Measurements from ENCODE around the gene CFAP43.
A peak's percentile ranks its signal among the peaks of the same experiment; 100 is the strongest.

The CFAP43 gene

DNA sequence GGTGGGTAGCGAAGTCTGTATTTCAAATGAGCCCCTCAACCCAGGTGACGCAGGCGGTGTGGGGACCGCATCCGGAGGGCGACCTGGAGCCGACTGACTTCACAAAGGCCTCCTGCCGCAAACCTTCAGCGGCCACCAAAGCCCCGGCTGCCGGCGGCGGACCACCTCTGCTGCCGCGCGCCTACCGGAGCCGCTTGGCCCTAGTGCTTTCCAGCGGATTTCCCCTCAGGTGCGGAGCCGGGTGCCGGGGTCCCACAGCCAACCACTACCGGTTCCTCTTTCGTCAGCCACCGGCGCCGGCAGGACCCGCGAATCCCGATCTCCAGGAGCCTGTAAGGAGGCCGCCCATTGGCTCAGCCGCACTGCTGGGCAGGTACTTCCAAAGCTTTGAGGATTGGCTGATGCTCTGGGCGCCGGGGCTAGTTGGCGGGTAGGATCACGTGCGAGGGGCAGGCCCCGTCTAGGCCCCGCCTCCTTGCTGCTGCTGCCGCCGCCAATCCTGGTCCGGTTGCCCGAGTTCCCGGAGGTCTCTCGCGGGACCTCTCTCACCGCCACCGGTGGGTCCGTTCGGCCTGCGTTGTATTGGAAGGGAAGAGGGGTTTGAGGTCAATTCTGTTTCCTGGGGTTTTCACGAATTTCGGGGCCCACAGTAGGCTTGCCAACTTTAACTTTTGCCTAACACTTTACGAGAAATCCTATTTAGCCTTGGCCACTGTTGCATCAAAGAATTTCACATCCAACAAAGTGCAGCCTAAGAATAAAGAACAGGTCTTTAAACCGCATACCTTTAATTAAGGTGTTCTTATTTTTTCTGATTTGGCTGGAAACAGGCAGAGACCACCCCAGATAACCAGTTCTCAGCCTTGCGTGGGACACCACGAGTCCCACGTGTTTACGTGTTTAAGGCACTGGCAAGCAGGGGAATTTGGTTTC, 36.8 kb upstream of the CFAP43 start, which contains the start of gene GSTO2:
TSS of gene GSTO2 (plus strand) at position 472 of the 933 bp plus-strand sequence. CDS start 5,732 bp downstream, outside the sequence.
- Histone ChIP-seq H3K9me3 (no peaks in the 10 kb centered on the region), H4K20me1 (peaks cover 18% of the 10 kb centered on the region), H3K27me3 (peaks cover 4% of the 10 kb centered on the region; the same call in 1 of the 2 replicates), H3K27ac (peak within 1 kb of the TSS; percentile 85), H3K9ac (peak within 1 kb of the TSS; percentile 85), H3K4me1 (peaks cover 20% of the 10 kb centered on the region), H3K4me3 (peak within 1 kb of the TSS; percentile 83), H3K36me3 (peaks cover 44% of the 10 kb centered on the region), H3K4me2 (peak within 1 kb of the TSS; percentile 86)
- no peak for TF ChIP-seq Cebpa-rat (IDR thresholded peaks at IDR 0.05)

DNA sequence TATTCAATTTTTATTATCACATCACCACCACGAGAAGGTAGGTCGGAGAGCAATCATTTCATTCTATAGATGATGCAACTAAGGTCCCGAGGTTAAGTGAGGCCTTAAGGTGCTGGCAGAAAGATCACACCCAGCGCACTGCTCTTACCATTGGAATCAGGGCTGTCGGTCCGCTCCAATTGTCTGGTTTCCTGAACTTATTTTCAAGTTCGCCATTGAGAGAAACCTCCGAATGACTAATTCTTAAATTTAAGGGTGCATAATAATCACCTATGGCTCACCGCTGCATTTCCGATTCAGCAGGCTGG, 36.2 kb upstream of the CFAP43 start:
- H4K20me1 ChIP-seq: peaks cover 20% of the 10 kb centered on the region
- no peaks in the 10 kb centered on the region for H3K9me3 ChIP-seq
- peak overlapping the region; percentile 85 for H3K9ac ChIP-seq
- H3K4me3 ChIP-seq: peak overlapping the region; percentile 83
- H3K27me3 ChIP-seq: no peaks in the 10 kb centered on the region
- peaks cover 48% of the 10 kb centered on the region for H3K36me3 ChIP-seq
- peak overlapping the region; percentile 85 for H3K27ac ChIP-seq
- peak overlapping the region; percentile 86 for H3K4me2 ChIP-seq
- H3K4me1 ChIP-seq: peaks cover 20% of the 10 kb centered on the region
- no peak for TF ChIP-seq Cebpa-rat (IDR thresholded peaks at IDR 0.05)

DNA sequence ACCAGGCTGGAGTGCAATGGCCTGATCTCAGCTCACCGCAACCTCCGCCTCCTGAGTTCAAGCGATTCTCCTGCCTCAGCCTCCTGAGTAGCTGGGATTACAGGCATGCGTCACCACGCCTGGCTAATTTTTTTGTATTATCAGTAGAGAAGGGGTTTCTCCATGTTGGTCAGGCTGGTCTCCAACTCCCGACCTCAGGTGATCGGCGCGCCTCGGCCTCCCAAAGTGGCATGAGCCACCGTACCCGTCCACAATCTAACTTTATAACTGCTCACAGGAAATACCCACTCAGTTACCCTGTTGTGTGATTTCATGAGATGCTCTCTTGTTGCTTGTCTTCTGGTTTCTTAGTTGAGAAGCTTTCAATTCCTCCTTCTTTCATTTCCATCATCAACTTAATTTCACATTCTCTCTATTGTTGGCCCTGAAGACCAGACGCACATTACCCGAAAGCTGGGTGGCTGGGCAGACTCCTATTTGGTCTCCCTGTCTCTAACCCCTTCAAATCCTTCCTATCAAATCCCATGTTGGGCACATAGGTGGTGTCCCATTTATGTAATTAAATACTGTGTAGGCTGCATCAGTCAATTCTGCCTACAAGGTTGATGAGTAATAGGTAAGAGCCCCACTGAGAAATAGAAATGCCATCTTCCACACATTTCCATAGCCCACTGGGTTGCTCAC, 35.7 kb upstream of the CFAP43 start:
- peaks cover 53% of the 10 kb centered on the region for H3K36me3 ChIP-seq
- peak overlapping the region; percentile 85 for H3K27ac ChIP-seq
- H3K9ac ChIP-seq: peak overlapping the region; percentile 85

DNA sequence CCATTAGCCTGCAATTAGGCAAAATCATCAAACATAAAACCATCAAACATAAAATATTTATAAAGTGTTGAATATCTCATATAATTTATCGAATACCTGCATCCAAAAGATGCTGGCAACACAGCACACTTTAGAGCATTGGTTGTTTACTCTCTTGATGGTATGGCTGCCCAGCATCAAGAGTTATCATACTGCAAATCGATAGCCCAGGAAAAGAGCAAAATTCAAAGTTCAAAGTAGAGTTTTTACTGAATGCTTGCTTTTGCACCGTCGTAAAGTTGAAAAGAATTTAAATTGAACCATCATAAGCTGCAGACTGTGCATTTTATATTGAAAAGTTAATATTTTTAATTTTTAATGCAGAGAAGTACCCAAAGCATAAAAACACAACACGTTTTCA, 32.6 kb upstream of the CFAP43 start:
- Histone ChIP-seq H3K27ac (no peak overlapping the region), H3K9ac (no peak overlapping the region), H3K4me1 (peaks cover 19% of the 10 kb centered on the region), H3K4me3 (no peak overlapping the region), H3K27me3 (no peaks in the 10 kb centered on the region), H3K4me2 (no peak overlapping the region), H3K9me3 (no peaks in the 10 kb centered on the region), H3K36me3 (peaks cover 84% of the 10 kb centered on the region), H4K20me1 (peaks cover 47% of the 10 kb centered on the region)
- no peak for TF ChIP-seq Cebpa-rat (IDR thresholded peaks at IDR 0.05)

More for the DNA sequence above, 35.7 kb upstream of the CFAP43 start:
- Histone ChIP-seq H4K20me1 (peaks cover 24% of the 10 kb centered on the region), H3K4me2 (peak overlapping the region; percentile 86), H3K4me1 (peaks cover 20% of the 10 kb centered on the region), H3K9me3 (no peaks in the 10 kb centered on the region), H3K4me3 (peak overlapping the region; percentile 83), H3K27me3 (no peaks in the 10 kb centered on the region)
- TF ChIP-seq Cebpa-rat (IDR thresholded peaks at IDR 0.05): no peak

DNA sequence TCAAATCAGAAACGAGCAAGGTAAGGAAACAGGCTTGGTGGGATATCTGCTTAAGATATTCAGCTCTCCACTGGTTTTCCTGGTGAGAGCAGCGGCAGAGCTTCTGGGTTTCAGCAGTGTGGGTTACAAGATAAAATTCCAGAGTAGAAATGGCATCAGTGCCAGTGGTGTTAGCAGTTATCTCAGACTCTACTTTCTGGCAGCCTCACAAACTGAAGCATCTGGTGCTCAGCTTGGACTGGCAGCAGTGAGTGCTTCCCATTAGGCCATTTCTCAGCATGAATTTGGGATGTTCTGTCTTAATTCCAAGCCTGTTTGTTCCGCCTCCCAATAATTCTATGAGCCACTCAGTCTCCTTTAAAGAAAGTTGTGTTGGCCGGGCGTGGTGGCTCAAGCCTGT, 29.9 kb upstream of the CFAP43 start:
- no peak overlapping the region for H3K27ac ChIP-seq
- peaks cover 6% of the 10 kb centered on the region for H3K4me1 ChIP-seq
- peaks cover 94% of the 10 kb centered on the region for H3K36me3 ChIP-seq
- no peaks in the 10 kb centered on the region for H3K9me3 ChIP-seq
- H3K4me3 ChIP-seq: no peak overlapping the region
- H4K20me1 ChIP-seq: peaks cover 57% of the 10 kb centered on the region
- no peak overlapping the region for H3K4me2 ChIP-seq
- H3K9ac ChIP-seq: no peak overlapping the region
- no peak for TF ChIP-seq Cebpa-rat (IDR thresholded peaks at IDR 0.05)
- H3K27me3 ChIP-seq: no peaks in the 10 kb centered on the region

DNA sequence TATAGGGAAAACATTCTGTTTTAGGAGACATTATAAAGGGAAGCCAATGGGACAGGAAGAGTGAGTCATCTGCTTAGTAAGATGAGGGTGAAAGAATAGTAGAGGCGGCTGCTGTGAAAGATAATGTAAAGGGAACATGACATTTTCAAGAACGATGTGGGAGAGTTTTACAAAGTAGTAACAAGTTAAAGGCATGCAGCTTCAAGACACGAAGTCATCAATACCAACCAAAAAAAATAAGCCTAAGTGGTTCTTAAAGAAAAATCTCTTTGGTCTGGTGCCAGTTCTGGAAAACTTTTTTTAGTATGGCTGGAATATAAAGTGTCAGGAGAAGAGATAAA, 28.6 kb upstream of the CFAP43 start:
- no peak overlapping the region for H3K9ac ChIP-seq
- H3K9me3 ChIP-seq: no peaks in the 10 kb centered on the region
- no peak for TF ChIP-seq Cebpa-rat (IDR thresholded peaks at IDR 0.05)
- no peak overlapping the region for H3K4me3 ChIP-seq
- peaks cover 19% of the 10 kb centered on the region for H3K4me1 ChIP-seq
- H3K27ac ChIP-seq: no peak overlapping the region
- H4K20me1 ChIP-seq: peaks cover 70% of the 10 kb centered on the region
- no peaks in the 10 kb centered on the region for H3K27me3 ChIP-seq
- H3K36me3 ChIP-seq: peaks cover 83% of the 10 kb centered on the region
- H3K4me2 ChIP-seq: no peak overlapping the region

DNA sequence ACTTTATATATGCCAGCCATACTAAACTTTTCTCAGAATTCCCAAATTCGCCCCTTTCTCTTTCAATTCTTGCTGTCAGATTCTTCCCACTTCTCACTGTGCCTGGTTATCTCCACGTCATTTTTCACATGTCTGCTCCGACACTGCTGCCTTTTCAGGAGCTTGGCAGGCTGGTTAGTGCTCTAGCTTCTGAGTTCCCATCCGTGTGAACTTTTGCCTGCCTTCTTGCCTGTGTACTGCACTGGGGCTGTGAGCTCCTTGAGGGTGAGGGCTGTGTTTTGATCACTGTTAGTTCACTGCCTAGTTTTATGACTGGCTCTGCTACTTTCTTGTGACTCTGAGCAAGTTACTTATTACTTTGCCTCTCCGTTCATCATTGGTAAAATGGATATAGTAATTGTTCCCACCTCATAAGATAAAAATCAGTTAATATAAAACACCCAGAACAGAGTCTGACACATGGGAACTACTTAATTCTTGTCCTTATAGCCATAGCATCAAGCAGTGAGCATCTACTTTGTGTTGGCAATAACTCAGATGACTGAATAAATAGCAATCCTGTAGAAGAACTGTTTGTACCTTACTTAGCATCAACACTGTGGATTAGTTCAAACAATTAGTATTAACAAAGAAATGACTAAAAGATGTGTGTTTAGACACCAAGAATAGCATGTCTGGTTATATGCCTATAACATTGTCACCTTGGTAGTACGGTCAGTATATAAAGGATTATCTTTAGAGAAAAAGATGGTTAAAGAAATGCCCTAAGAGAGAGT, 28.0 kb upstream of the CFAP43 start:
- Histone ChIP-seq H3K4me3 (no peak overlapping the region), H3K4me1 (peaks cover 21% of the 10 kb centered on the region), H3K27me3 (no peaks in the 10 kb centered on the region)

DNA sequence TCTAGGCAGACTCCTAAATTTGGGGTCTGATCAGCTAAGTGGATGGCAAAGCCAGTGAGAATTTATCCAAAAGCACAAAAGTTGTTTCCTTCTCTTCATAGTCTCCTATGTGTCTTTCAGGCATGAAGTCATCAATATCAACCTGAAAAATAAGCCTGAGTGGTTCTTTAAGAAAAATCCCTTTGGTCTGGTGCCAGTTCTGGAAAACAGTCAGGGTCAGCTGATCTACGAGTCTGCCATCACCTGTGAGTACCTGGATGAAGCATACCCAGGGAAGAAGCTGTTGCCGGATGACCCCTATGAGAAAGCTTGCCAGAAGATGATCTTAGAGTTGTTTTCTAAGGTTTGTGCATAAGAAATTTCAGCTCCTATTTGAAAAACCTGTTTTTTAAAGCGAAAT, 27.3 kb upstream of the CFAP43 start:
- Histone ChIP-seq H3K4me3 (no peak overlapping the region), H3K4me1 (peaks cover 21% of the 10 kb centered on the region), H3K27ac (no peak overlapping the region), H3K4me2 (no peak overlapping the region), H3K36me3 (peaks cover 70% of the 10 kb centered on the region), H3K9me3 (no peaks in the 10 kb centered on the region), H3K27me3 (no peaks in the 10 kb centered on the region), H3K9ac (no peak overlapping the region), H4K20me1 (peaks cover 59% of the 10 kb centered on the region; the same call in 1 of the 2 replicates)
- no peak for TF ChIP-seq Cebpa-rat (IDR thresholded peaks at IDR 0.05)

More for the DNA sequence above, 28.0 kb upstream of the CFAP43 start:
- TF ChIP-seq Cebpa-rat (IDR thresholded peaks at IDR 0.05): no peak
- Histone ChIP-seq H3K27ac (no peak overlapping the region), H3K4me2 (no peak overlapping the region), H3K9me3 (no peaks in the 10 kb centered on the region), H4K20me1 (peaks cover 66% of the 10 kb centered on the region), H3K36me3 (peaks cover 78% of the 10 kb centered on the region), H3K9ac (no peak overlapping the region)

DNA sequence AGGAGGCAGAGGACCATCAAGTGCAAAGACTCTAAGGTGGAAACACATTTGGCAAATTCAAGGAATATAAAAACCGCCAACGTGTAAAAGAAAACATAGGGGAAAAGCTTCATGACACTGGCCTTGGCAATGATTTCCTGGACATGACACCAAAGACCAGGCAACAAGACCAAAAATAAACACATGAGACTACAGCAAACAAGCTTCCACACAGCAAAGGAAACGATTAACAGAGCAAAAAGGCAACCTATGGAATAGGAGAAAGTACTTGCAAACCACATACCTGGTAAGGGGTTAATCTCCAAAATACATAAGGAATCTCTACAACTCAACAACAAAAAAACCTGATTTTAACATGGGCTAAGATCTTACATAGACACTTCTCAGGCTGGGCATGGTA, 26.0 kb upstream of the CFAP43 start:
- Histone ChIP-seq H3K27me3 (no peaks in the 10 kb centered on the region), H3K27ac (no peak overlapping the region), H3K36me3 (peaks cover 60% of the 10 kb centered on the region), H3K9me3 (no peaks in the 10 kb centered on the region), H3K4me2 (no peak overlapping the region), H3K9ac (no peak overlapping the region), H3K4me1 (peaks cover 33% of the 10 kb centered on the region), H4K20me1 (peaks cover 52% of the 10 kb centered on the region; the same call in 1 of the 2 replicates), H3K4me3 (no peak overlapping the region)
- TF ChIP-seq Cebpa-rat (IDR thresholded peaks at IDR 0.05): no peak
